Right atrium auricular region (tissue), 2 donors: ENCODE data around the gene HSF2. TPM values are rescaled to one million over a fixed set of nuclear protein-coding genes. Genes with fewer than 3 reads are reported as not detected.

Source experiments
- DNase-seq: peaks from one replicate; pipeline ENCODE4 v3.0.0-alpha.2; 2019; ENCODE audit warnings: low spot score
- H3K27ac ChIP-seq, 2 donors: fragments of 200-600 bp; sonication (generic); 1 replicate in 1 of 2; 2 replicates in 1 of 2; pipeline ENCODE4 v1.5.1; 2016 to 2019
- H3K27me3 ChIP-seq, 2 donors: fragments of 200-600 bp; sonication (generic); one replicate each; pipeline versions ENCODE4 v1.5.1 to v1.6.0; 2017 to 2019
- H3K36me3 ChIP-seq: fragments of 200-600 bp; sonication (generic); one replicate; pipeline ENCODE4 v1.5.1; 2016
- H3K4me1 ChIP-seq, 2 donors: fragments of 200-600 bp; sonication (generic); one replicate each; pipeline versions ENCODE4 v1.5.1 to v1.6.0; 2017 to 2019
- H3K4me3 ChIP-seq, 2 donors: fragments of 200-600 bp; sonication (generic); 1 replicate in 1 of 2; 2 replicates in 1 of 2; pipeline ENCODE4 v1.5.1; 2017 to 2019; ENCODE audit warnings: mild to moderate bottlenecking in 1 of 2, moderate library complexity in 1 of 2
- H3K9me3 ChIP-seq, 2 donors: fragments of 200-600 bp; sonication (generic); one replicate each; pipeline ENCODE4 v1.5.1; 2019
- CTCF ChIP-seq, 2 donors: fragments of 200-600 bp; sonication (generic); IDR thresholded peaks; one replicate each; pipeline ENCODE4 v1.5.1; 2019; ENCODE audit warnings: antibody characterized with exemption in 2 of 2
- total RNA-seq, 2 donors: library from RNA; depleted of rRNA; stranded (reverse); fragments of >200 nt; gene quantifications; one replicate each; pipeline ENCODE4 v1.1.0, GENCODE V29; 2016

Gene HSF2
- total RNA-seq, 2 donors from 2014 or later = 37.5 to 65.9 TPM

- no peaks in the 10 kb centered on the region for H3K27me3 ChIP-seq
- TF ChIP-seq CTCF (IDR thresholded peaks at IDR 0.05) = no peak
- H3K4me1 ChIP-seq = no peaks in the 10 kb centered on the region
- no peaks in the 10 kb centered on the region for H3K9me3 ChIP-seq
- H3K4me3 ChIP-seq = no peak overlapping the region
- H3K36me3 ChIP-seq = peaks cover 57% of the 10 kb centered on the region
- no peak for DNase-seq
- no peak overlapping the region for H3K27ac ChIP-seq
Measured at GRCh38 chr6:122428781-122429180, 29.3 kb downstream of the HSF2 start.

- no peak overlapping the region for H3K27ac ChIP-seq
- DNase-seq = no peak
- no peaks in the 10 kb centered on the region for H3K9me3 ChIP-seq
- no peak for TF ChIP-seq CTCF (IDR thresholded peaks at IDR 0.05)
- H3K4me3 ChIP-seq = no peak overlapping the region
- no peaks in the 10 kb centered on the region for H3K4me1 ChIP-seq
- H3K36me3 ChIP-seq = peaks cover 54% of the 10 kb centered on the region
- no peaks in the 10 kb centered on the region for H3K27me3 ChIP-seq
Measured at GRCh38 chr6:122429323-122429722, 29.9 kb downstream of the HSF2 start.

GRCh38 chr6:122431780-122432179 lies 32.3 kb downstream of the HSF2 start:
- H3K36me3 ChIP-seq = peaks cover 31% of the 10 kb centered on the region

GRCh38 chr6:122432816-122433215 lies 33.4 kb downstream of the HSF2 start:
- Histone ChIP-seq H3K36me3 (peaks cover 33% of the 10 kb centered on the region), H3K9me3 (no peaks in the 10 kb centered on the region)
- no peak for TF ChIP-seq CTCF (IDR thresholded peaks at IDR 0.05)

More at GRCh38 chr6:122431780-122432179, 32.3 kb downstream of the HSF2 start:
- no peak for DNase-seq
- H3K27me3 ChIP-seq = no peaks in the 10 kb centered on the region
- H3K9me3 ChIP-seq = no peaks in the 10 kb centered on the region
- no peaks in the 10 kb centered on the region for H3K4me1 ChIP-seq
- H3K4me3 ChIP-seq = no peak overlapping the region
- TF ChIP-seq CTCF (IDR thresholded peaks at IDR 0.05) = no peak
- no peak overlapping the region for H3K27ac ChIP-seq

GRCh38 chr6:122438975-122439374 lies 39.5 kb downstream of the HSF2 start:
- TF ChIP-seq CTCF (IDR thresholded peaks at IDR 0.05) = no peak
- Histone ChIP-seq H3K27me3 (no peaks in the 10 kb centered on the region), H3K4me1 (no peaks in the 10 kb centered on the region), H3K9me3 (no peaks in the 10 kb centered on the region), H3K27ac (no peak overlapping the region), H3K36me3 (peaks cover 55% of the 10 kb centered on the region), H3K4me3 (no peak overlapping the region)
- DNase-seq = no peak

More at GRCh38 chr6:122432816-122433215, 33.4 kb downstream of the HSF2 start:
- Histone ChIP-seq H3K27ac (no peak overlapping the region), H3K4me3 (no peak overlapping the region), H3K4me1 (no peaks in the 10 kb centered on the region), H3K27me3 (no peaks in the 10 kb centered on the region)
- no peak for DNase-seq

- Histone ChIP-seq H3K9me3 (no peaks in the 10 kb centered on the region), H3K4me1 (no peaks in the 10 kb centered on the region), H3K27ac (no peak overlapping the region), H3K27me3 (no peaks in the 10 kb centered on the region), H3K4me3 (no peak overlapping the region), H3K36me3 (peaks cover 75% of the 10 kb centered on the region)
- no peak for DNase-seq
- no peak for TF ChIP-seq CTCF (IDR thresholded peaks at IDR 0.05)
Measured at GRCh38 chr6:122445274-122445673, 45.8 kb downstream of the HSF2 start.
